CD8-positive, alpha-beta memory T cell (primary cell): ENCODE data around the gene SLC6A9. TPM values are rescaled to one million over a fixed set of nuclear protein-coding genes. Genes with fewer than 3 reads are reported as not detected.

ENCODE experiments used
- CTCF ChIA-PET: fragments of 350-600 bp; sonication (Branson Sonifier 250); formaldehyde crosslinking; loops from one replicate; lab custom pipeline; 2021; ENCODE audit warnings: antibody characterized with exemption; lab: Charles Lee
- POLR2A ChIA-PET: fragments of 350-600 bp; sonication (Branson Sonifier 250); formaldehyde crosslinking; loops from one replicate; lab custom pipeline; 2021; ENCODE audit warnings: antibody characterized with exemption; lab: Charles Lee
- DNase-seq, 5 donors: peaks; one replicate each; pipeline versions ENCODE4 v3.0.0 to v3.0.0-alpha.2; 2020 to 2022; ENCODE audit warnings: mixed read lengths in 1 of 5
- H3K27ac ChIP-seq: one replicate; pipeline ENCODE4 v1.7.0; 2013; ENCODE audit warnings: low read depth, mild to moderate bottlenecking, low read length, moderate library complexity
- H3K27me3 ChIP-seq: 2 replicates; pipeline ENCODE4 v1.7.0; 2013; ENCODE audit warnings: low read length, mild to moderate bottlenecking; ENCODE audit not compliant: insufficient read depth, poor library complexity, severe bottlenecking
- H3K36me3 ChIP-seq: 2 replicates; pipeline ENCODE4 v1.7.0; 2013; ENCODE audit warnings: mild to moderate bottlenecking, low read length, moderate library complexity; ENCODE audit not compliant: insufficient read depth
- H3K4me1 ChIP-seq: 2 replicates; pipeline ENCODE4 v1.7.0; 2013; ENCODE audit warnings: mild to moderate bottlenecking, low read length, moderate library complexity; ENCODE audit not compliant: insufficient read depth
- H3K4me3 ChIP-seq: 2 replicates; pipeline ENCODE4 v1.7.0; 2013; ENCODE audit warnings: mild to moderate bottlenecking, low read length
- H3K9me3 ChIP-seq: 2 replicates; pipeline ENCODE4 v1.7.0; 2013; ENCODE audit warnings: mild to moderate bottlenecking, low read length
- H3K27ac Mint-ChIP-seq, 8 donors: one replicate each; pipeline ENCODE4 v1.8.0; 2020 to 2021; ENCODE audit warnings: mixed read lengths in 8 of 8, mild to moderate bottlenecking in 6 of 8, inconsistent platforms in 3 of 8, moderate library complexity in 3 of 8
- H3K27me3 Mint-ChIP-seq, 2 donors: one replicate each; pipeline ENCODE4 v1.8.0; 2020 to 2021; ENCODE audit warnings: mixed read lengths in 2 of 2, mild to moderate bottlenecking in 1 of 2, moderate library complexity in 1 of 2
- H3K36me3 Mint-ChIP-seq, 3 donors: one replicate each; pipeline ENCODE4 v1.8.0; 2020 to 2021; ENCODE audit warnings: mixed read lengths in 3 of 3, inconsistent platforms in 1 of 3, mild to moderate bottlenecking in 1 of 3
- H3K4me1 Mint-ChIP-seq, 3 donors: one replicate each; pipeline ENCODE4 v1.8.0; 2020 to 2021; ENCODE audit warnings: mixed read lengths in 3 of 3, inconsistent platforms in 1 of 3, mild to moderate bottlenecking in 1 of 3
- H3K4me3 Mint-ChIP-seq, 7 donors: one replicate each; pipeline ENCODE4 v1.8.0; 2020 to 2021; ENCODE audit warnings: mixed read lengths in 7 of 7, mild to moderate bottlenecking in 6 of 7, moderate library complexity in 4 of 7, inconsistent platforms in 2 of 7
- H3K9me3 Mint-ChIP-seq, 5 donors: one replicate each; pipeline ENCODE4 v1.8.0; 2020 to 2022; ENCODE audit warnings: mixed read lengths in 5 of 5, mild to moderate bottlenecking in 3 of 5, moderate library complexity in 2 of 5, inconsistent platforms in 1 of 5
- polyA plus RNA-seq: library from polyadenylated mRNA; unstranded; fragments of 300-500 nt; fragmentation: Illumina TruSeq; gene quantifications from one replicate; pipeline ENCODE4 v1.2.3, GENCODE V29; 2021
- total RNA-seq, 2 experiments: library from RNA; stranded (reverse); gene quantifications; one replicate each; pipeline ENCODE4 v1.2.3, GENCODE V29; 2021

The SLC6A9 gene
- total and polyA plus RNA-seq, 3 experiments from 2014 or later = 0.21 to 7.3 (median 6.8) TPM

DNA sequence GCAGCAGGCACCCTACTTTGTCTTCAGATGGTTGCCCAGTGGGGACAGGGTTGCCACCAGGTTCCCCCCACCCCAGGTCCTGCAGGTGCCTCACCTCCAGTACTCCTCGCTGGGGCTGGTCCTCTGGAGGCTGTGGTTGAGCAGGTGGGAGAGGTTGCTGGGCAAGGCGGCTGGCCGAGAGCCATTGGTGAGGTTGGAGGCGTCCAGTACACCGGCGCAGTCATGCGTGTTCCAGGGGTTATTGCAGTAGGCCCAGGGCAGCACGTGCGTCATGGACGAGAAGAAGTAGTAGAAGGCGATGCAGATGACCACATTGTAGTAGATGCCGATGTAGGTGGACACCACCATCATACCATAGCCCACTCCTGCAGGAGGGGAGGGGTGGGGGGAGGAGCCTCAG lies 23.0 kb downstream of the SLC6A9 start:
- no peak overlapping the region for H3K27ac Mint-ChIP-seq
- ChIA-PET CTCF (interaction anchor here (0.8 to 1.0 kb wide), 2 partner anchors 16 to 32 kb away, joined by 3 read pairs; no protein-coding TSS in a partner anchor), POLR2A (no interaction called here)

DNA sequence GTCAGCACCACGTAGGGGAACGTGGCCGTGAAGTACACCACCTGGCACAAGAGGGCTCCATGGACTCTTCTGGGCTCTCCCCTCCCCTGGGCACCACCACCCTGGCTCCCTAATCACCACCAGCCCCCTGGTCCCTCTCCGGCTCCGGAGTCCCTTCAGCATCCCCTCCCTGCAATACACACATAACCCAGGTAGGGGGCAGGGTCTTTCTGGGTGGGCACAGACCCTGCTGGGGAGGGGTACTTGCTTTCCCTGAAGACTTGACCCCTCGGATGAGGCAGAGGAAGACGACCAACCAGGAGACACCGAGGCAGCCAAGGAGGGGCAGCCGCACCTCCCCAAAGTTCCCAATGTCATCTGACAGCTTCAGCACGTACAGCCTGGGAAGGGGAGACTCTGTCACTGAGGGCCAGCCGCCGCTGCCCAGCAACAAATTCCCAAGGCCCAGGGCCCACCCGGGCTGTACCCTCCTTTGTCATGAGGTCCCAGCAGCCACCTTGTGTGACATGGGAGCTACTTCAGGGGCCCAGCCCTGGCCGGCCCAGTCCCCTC lies 28.6 kb downstream of the SLC6A9 start:
- H3K36me3 Mint-ChIP-seq = no peaks in the 10 kb centered on the region
- H3K4me1 ChIP-seq = no peaks in the 10 kb centered on the region
- H3K36me3 ChIP-seq = no peaks in the 10 kb centered on the region
- CTCF ChIA-PET = interaction anchor here (6.8 kb wide), 1 partner anchor 33 kb away, joined by 108 read pairs; no protein-coding TSS in a partner anchor
- H3K27ac Mint-ChIP-seq = no peak overlapping the region
- no peaks in the 10 kb centered on the region for H3K9me3 ChIP-seq
- H3K27me3 Mint-ChIP-seq = peaks cover 0 to 5% of the 10 kb centered on the region in 2 donors
- no peak overlapping the region for H3K4me3 Mint-ChIP-seq
- no peaks in the 10 kb centered on the region for H3K27me3 ChIP-seq
- no peak overlapping the region for H3K27ac ChIP-seq
- POLR2A ChIA-PET = no interaction called here
- no peaks in the 10 kb centered on the region for H3K4me1 Mint-ChIP-seq
- DNase-seq = no peak
- H3K4me3 ChIP-seq = no peak overlapping the region
- H3K9me3 Mint-ChIP-seq = no peaks in the 10 kb centered on the region

More for the DNA sequence above, 23.0 kb downstream of the SLC6A9 start:
- Mint-ChIP-seq H3K27me3 (peaks cover 0 to 2% of the 10 kb centered on the region in 2 donors), H3K4me3 (no peak overlapping the region), H3K4me1 (peaks cover 0 to 4% (median 0%) of the 10 kb centered on the region in 3 donors), H3K9me3 (no peaks in the 10 kb centered on the region), H3K36me3 (no peaks in the 10 kb centered on the region)
- Histone ChIP-seq H3K9me3 (no peaks in the 10 kb centered on the region), H3K36me3 (no peaks in the 10 kb centered on the region), H3K4me1 (no peaks in the 10 kb centered on the region), H3K4me3 (no peak overlapping the region), H3K27me3 (no peaks in the 10 kb centered on the region), H3K27ac (no peak overlapping the region)
- no peak for DNase-seq

DNA sequence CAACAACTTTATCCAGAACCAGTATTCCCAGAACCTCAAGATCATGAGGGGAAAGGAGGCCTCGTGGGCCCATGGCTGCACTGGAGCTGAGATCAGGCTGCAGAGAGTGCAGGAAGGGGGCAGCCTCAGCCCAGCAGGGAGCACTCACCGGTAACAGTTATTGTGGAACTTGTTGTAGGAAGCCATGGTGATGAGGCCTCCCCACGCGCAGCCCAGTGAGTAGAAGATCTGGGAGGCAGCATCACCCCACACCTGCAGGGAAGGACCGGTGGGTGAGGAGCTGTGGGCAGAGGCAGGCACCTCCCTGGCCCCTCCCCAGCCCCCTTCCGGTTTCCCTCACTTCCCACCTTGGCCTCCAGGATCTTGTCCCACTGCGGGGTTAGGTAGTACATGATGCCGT lies 29.1 kb downstream of the SLC6A9 start:
- no peaks in the 10 kb centered on the region for H3K9me3 ChIP-seq
- H3K36me3 ChIP-seq = no peaks in the 10 kb centered on the region
- no peak overlapping the region for H3K27ac ChIP-seq
- no peaks in the 10 kb centered on the region for H3K9me3 Mint-ChIP-seq
- peaks cover 0 to 5% of the 10 kb centered on the region in 2 donors for H3K27me3 Mint-ChIP-seq
- no peak overlapping the region for H3K4me3 Mint-ChIP-seq
- H3K36me3 Mint-ChIP-seq = no peaks in the 10 kb centered on the region
- no peaks in the 10 kb centered on the region for H3K4me1 ChIP-seq
- CTCF ChIA-PET = interaction anchor here (1.1 to 6.8 kb wide), 2 partner anchors 9 to 34 kb away, joined by 5 to 108 read pairs; no protein-coding TSS in a partner anchor
- H3K27ac Mint-ChIP-seq = no peak overlapping the region
- no peaks in the 10 kb centered on the region for H3K4me1 Mint-ChIP-seq
- no peak for DNase-seq
- H3K4me3 ChIP-seq = no peak overlapping the region
- H3K27me3 ChIP-seq = no peaks in the 10 kb centered on the region
- POLR2A ChIA-PET = no interaction called here

- no peaks in the 10 kb centered on the region for H3K4me1 Mint-ChIP-seq
- no peak overlapping the region for H3K4me3 Mint-ChIP-seq
- no peak overlapping the region for H3K27ac Mint-ChIP-seq
- ChIA-PET CTCF (interaction anchor here (1.2 to 1.3 kb wide), 2 partner anchors 37 to 46 kb away, joined by 3 read pairs; no protein-coding TSS in a partner anchor), POLR2A (no interaction called here)
- H3K36me3 ChIP-seq = no peaks in the 10 kb centered on the region
- no peaks in the 10 kb centered on the region for H3K36me3 Mint-ChIP-seq
- H3K9me3 Mint-ChIP-seq = no peaks in the 10 kb centered on the region
- no peak overlapping the region for H3K27ac ChIP-seq
- no peaks in the 10 kb centered on the region for H3K4me1 ChIP-seq
- DNase-seq = no peak
- H3K27me3 ChIP-seq = no peaks in the 10 kb centered on the region
- H3K4me3 ChIP-seq = no peak overlapping the region
- peaks cover 0 to 5% of the 10 kb centered on the region in 2 donors for H3K27me3 Mint-ChIP-seq
- no peaks in the 10 kb centered on the region for H3K9me3 ChIP-seq
Measured at GRCh38 chr1:44000122-44000665, 31.1 kb downstream of the SLC6A9 start.

DNA sequence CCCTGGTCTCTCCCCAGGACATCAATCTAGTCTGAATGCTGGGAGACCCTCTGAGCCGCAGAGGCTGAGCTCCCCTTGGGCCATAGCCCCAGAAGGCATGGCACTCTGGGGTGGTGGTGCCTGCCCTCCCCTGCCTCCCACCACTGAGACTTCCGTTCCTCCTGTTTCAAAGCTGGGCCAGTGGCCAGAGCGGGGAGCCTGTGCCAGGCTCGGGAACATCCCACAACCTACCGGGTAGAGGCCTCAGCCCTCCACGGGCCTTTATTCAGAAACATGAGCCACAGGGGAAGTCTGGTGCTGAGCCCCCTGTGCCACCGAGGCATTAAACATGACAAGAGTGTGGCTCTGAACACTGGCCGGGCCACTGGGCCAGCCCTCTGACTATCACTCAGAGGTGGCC lies 31.8 kb downstream of the SLC6A9 start:
- Histone ChIP-seq H3K27me3 (no peaks in the 10 kb centered on the region), H3K4me1 (no peaks in the 10 kb centered on the region), H3K36me3 (no peaks in the 10 kb centered on the region), H3K9me3 (no peaks in the 10 kb centered on the region), H3K27ac (no peak overlapping the region), H3K4me3 (no peak overlapping the region)
- Mint-ChIP-seq H3K36me3 (no peaks in the 10 kb centered on the region), H3K27ac (no peak overlapping the region), H3K27me3 (peaks cover 0 to 5% of the 10 kb centered on the region in 2 donors), H3K9me3 (no peaks in the 10 kb centered on the region), H3K4me3 (no peak overlapping the region), H3K4me1 (no peaks in the 10 kb centered on the region)
- DNase-seq = no peak
- CTCF ChIA-PET = interaction anchor here (1.2 to 1.3 kb wide), 2 partner anchors 37 to 47 kb away, joined by 3 read pairs; no protein-coding TSS in a partner anchor
- POLR2A ChIA-PET = no interaction called here

- Histone ChIP-seq H3K36me3 (no peaks in the 10 kb centered on the region), H3K4me1 (no peaks in the 10 kb centered on the region), H3K27me3 (no peaks in the 10 kb centered on the region), H3K27ac (no peak overlapping the region), H3K4me3 (no peak overlapping the region), H3K9me3 (no peaks in the 10 kb centered on the region)
- H3K9me3 Mint-ChIP-seq = no peaks in the 10 kb centered on the region
- H3K4me1 Mint-ChIP-seq = no peaks in the 10 kb centered on the region
- ChIA-PET CTCF (no interaction called here), POLR2A (no interaction called here)
- no peak overlapping the region for H3K27ac Mint-ChIP-seq
- no peak for DNase-seq
- no peak overlapping the region for H3K4me3 Mint-ChIP-seq
- H3K36me3 Mint-ChIP-seq = no peaks in the 10 kb centered on the region
- H3K27me3 Mint-ChIP-seq = peaks cover 0 to 5% of the 10 kb centered on the region in 2 donors
Measured at GRCh38 chr1:43998000-43998378, 33.3 kb downstream of the SLC6A9 start.

- Histone ChIP-seq H3K4me3 (no peak overlapping the region), H3K27me3 (no peaks in the 10 kb centered on the region), H3K9me3 (no peaks in the 10 kb centered on the region), H3K4me1 (peaks cover 2% of the 10 kb centered on the region), H3K27ac (no peak overlapping the region), H3K36me3 (no peaks in the 10 kb centered on the region)
- POLR2A ChIA-PET = no interaction called here
- Mint-ChIP-seq H3K27me3 (peaks cover 0 to 5% of the 10 kb centered on the region in 2 donors), H3K36me3 (no peaks in the 10 kb centered on the region), H3K9me3 (no peaks in the 10 kb centered on the region), H3K4me1 (peaks cover 4 to 5% (median 4%) of the 10 kb centered on the region in 3 donors), H3K4me3 (no peak overlapping the region), H3K27ac (no peak overlapping the region)
- DNase-seq = peak in 1 of 5 donors; percentile 46
- CTCF ChIA-PET = no interaction called here
Measured at GRCh38 chr1:43997295-43997999, 33.8 kb downstream of the SLC6A9 start.

- Mint-ChIP-seq H3K9me3 (no peaks in the 10 kb centered on the region), H3K27ac (no peak overlapping the region), H3K4me1 (peaks cover 8 to 12% (median 10%) of the 10 kb centered on the region in 3 donors), H3K36me3 (no peaks in the 10 kb centered on the region), H3K4me3 (no peak overlapping the region), H3K27me3 (peaks cover 0 to 5% of the 10 kb centered on the region in 2 donors)
- DNase-seq = no peak
- Histone ChIP-seq H3K27ac (no peak overlapping the region), H3K4me3 (no peak overlapping the region), H3K27me3 (no peaks in the 10 kb centered on the region), H3K4me1 (peaks cover 8% of the 10 kb centered on the region), H3K36me3 (no peaks in the 10 kb centered on the region), H3K9me3 (no peaks in the 10 kb centered on the region)
- CTCF ChIA-PET = no interaction called here
- POLR2A ChIA-PET = no interaction called here
Measured at GRCh38 chr1:43996733-43997115, 34.5 kb downstream of the SLC6A9 start.
